MCF 10A (cell line): ENCODE data around the gene CRTAC1. TPM values are rescaled to one million over a fixed set of nuclear protein-coding genes. Genes with fewer than 3 reads are reported as not detected.

ENCODE experiments used
- BruUV-seq: library from RNA; stranded (reverse); fragments of 400-500 nt; replicated peaks from 2 replicates; lab custom pipeline; 2021; lab: Mats Ljungman, UMichigan
- CTCF ChIA-PET: fragments of 300-600 bp; sonication (Branson Sonifier 250); formaldehyde crosslinking; extraction: SDS; loops from one replicate; lab custom pipeline; 2021; ENCODE audit warnings: antibody characterized with exemption, inconsistent platforms; lab: Yijun Ruan, JAX
- POLR2A ChIA-PET: fragments of 300-600, 350-650 bp; sonication (Branson Sonifier 250); formaldehyde crosslinking; extraction: SDS; loops from one replicate; lab custom pipeline; 2020; ENCODE audit warnings: antibody characterized with exemption, inconsistent platforms; lab: Yijun Ruan, JAX
- DNase-seq: peaks from one replicate; pipeline ENCODE4 v3.0.0-alpha.2; 2018; ENCODE audit not compliant: unreplicated experiment
- H3K27ac Mint-ChIP-seq: one replicate; pipeline ENCODE4 v1.8.0; 2022; ENCODE audit warnings: mild to moderate bottlenecking, low read depth, mixed read lengths; ENCODE audit not compliant: unreplicated experiment
- H3K27me3 Mint-ChIP-seq: one replicate; pipeline ENCODE4 v1.8.0; 2022; ENCODE audit warnings: mixed read lengths; ENCODE audit not compliant: insufficient read depth, unreplicated experiment
- H3K36me3 Mint-ChIP-seq: one replicate; pipeline ENCODE4 v1.8.0; 2022; ENCODE audit warnings: mild to moderate bottlenecking, moderate library complexity, mixed read lengths; ENCODE audit not compliant: insufficient read depth, unreplicated experiment
- H3K4me1 Mint-ChIP-seq: one replicate; pipeline ENCODE4 v1.8.0; 2022; ENCODE audit warnings: mixed read lengths; ENCODE audit not compliant: insufficient read depth, unreplicated experiment
- H3K4me3 Mint-ChIP-seq: one replicate; pipeline ENCODE4 v1.8.0; 2022; ENCODE audit warnings: mild to moderate bottlenecking, moderate library complexity, mixed read lengths; ENCODE audit not compliant: unreplicated experiment
- H3K9me3 Mint-ChIP-seq: one replicate; pipeline ENCODE4 v1.8.0; 2022; ENCODE audit warnings: mixed read lengths; ENCODE audit not compliant: unreplicated experiment
- CTCF ChIP-seq: fragments of 200-600 bp; IDR thresholded peaks from one replicate; pipeline ENCODE4 v1.8.0; 2022; ENCODE audit warnings: antibody characterized with exemption, mild to moderate bottlenecking; ENCODE audit not compliant: unreplicated experiment
- intact Hi-C: fragments of 100-400 bp; cut with micrococcal nuclease; formaldehyde crosslinking; loops from 2 replicates; pipeline ENCODE4 v1.14.1; 2022
- total RNA-seq: library from RNA; stranded (reverse); gene quantifications from 2 replicates; pipeline ENCODE4 v1.2.3, GENCODE V29; 2022

Gene CRTAC1
- total RNA-seq, 1 experiment from 2014 or later: not detected

GRCh38 chr10:97863808-97864207, 166.6 kb downstream of the CRTAC1 start:
- Mint-ChIP-seq H3K27ac (no peak overlapping the region), H3K9me3 (no peaks in the 10 kb centered on the region), H3K4me3 (no peak overlapping the region), H3K4me1 (peaks cover 11% of the 10 kb centered on the region), H3K27me3 (no peaks in the 10 kb centered on the region), H3K36me3 (no peaks in the 10 kb centered on the region)
- POLR2A ChIA-PET: no interaction called here
- TF ChIP-seq CTCF: no peak
- intact Hi-C loops: no loop called here
- BruUV-seq: no TSS peak
- no peak for DNase-seq
- CTCF ChIA-PET: interaction anchor here (0.6 to 18.1 kb wide), 2 partner anchors 24 to 70 kb away, joined by 3 to 422 read pairs; no protein-coding TSS in a partner anchor

GRCh38 chr10:97861924-97862323, 168.5 kb downstream of the CRTAC1 start:
- POLR2A ChIA-PET: interaction anchor here (0.7 to 1.8 kb wide), 2 partner anchors 22 to 118 kb away, joined by 3 to 4 read pairs; no protein-coding TSS in a partner anchor
- Mint-ChIP-seq H3K36me3 (no peaks in the 10 kb centered on the region), H3K4me1 (peaks cover 11% of the 10 kb centered on the region), H3K9me3 (no peaks in the 10 kb centered on the region), H3K27me3 (peaks cover 9% of the 10 kb centered on the region), H3K27ac (no peak overlapping the region), H3K4me3 (no peak overlapping the region)
- intact Hi-C loops: no loop called here
- no peak for DNase-seq
- CTCF ChIA-PET: interaction anchor here (1.0 to 18.1 kb wide), 6 partner anchors 8 to 137 kb away, joined by 3 to 422 read pairs (median 6); no protein-coding TSS in a partner anchor
- BruUV-seq: no TSS peak
- TF ChIP-seq CTCF: no peak

GRCh38 chr10:97861097-97861750, 169.2 kb downstream of the CRTAC1 start:
- H3K27me3 Mint-ChIP-seq: peaks cover 16% of the 10 kb centered on the region
- ChIA-PET CTCF (interaction anchor here (0.6 to 18.1 kb wide), 9 partner anchors 9 to 189 kb away, joined by 3 to 422 read pairs (median 4); partner anchors contain the start of gene GOLGA7B), POLR2A (interaction anchor here (0.6 to 1.8 kb wide), 3 partner anchors 8 to 114 kb away, joined by 3 to 4 read pairs (median 3); no protein-coding TSS in a partner anchor)
- H3K4me3 Mint-ChIP-seq: no peak overlapping the region
- intact Hi-C loops: no loop called here
- no peak overlapping the region for H3K27ac Mint-ChIP-seq
- no peaks in the 10 kb centered on the region for H3K9me3 Mint-ChIP-seq
- BruUV-seq: no TSS peak
- peak; percentile 86 for DNase-seq
- TF ChIP-seq CTCF: no peak
- no peaks in the 10 kb centered on the region for H3K36me3 Mint-ChIP-seq
- peaks cover 11% of the 10 kb centered on the region for H3K4me1 Mint-ChIP-seq

- Mint-ChIP-seq H3K4me1 (peaks cover 11% of the 10 kb centered on the region), H3K27me3 (peaks cover 19% of the 10 kb centered on the region), H3K9me3 (no peaks in the 10 kb centered on the region), H3K27ac (no peak overlapping the region), H3K4me3 (no peak overlapping the region), H3K36me3 (no peaks in the 10 kb centered on the region)
- BruUV-seq: no TSS peak
- DNase-seq: no peak
- TF ChIP-seq CTCF: no peak
- ChIA-PET POLR2A (no interaction called here), CTCF (interaction anchor here (1.1 to 18.1 kb wide), 3 partner anchors 11 to 65 kb away, joined by 3 to 422 read pairs (median 7); no protein-coding TSS in a partner anchor)
- intact Hi-C loops: no loop called here
Observed at GRCh38 chr10:97858001-97858439, 172.4 kb downstream of the CRTAC1 start.
